GM21619 (cell line): Measurements from ENCODE around the gene KITLG.
"Not testable (repeated sequence)": the region's sequence is repeated elsewhere in the genome, so short reads cannot be mapped to it uniquely, and the experiment has no call there.

Source experiments
- ATAC-seq: cut with Tn5 transposase; IDR thresholded peaks from one replicate; pipeline ENCODE4 v1.9.1; 2021; ENCODE audit not compliant: unreplicated experiment

The KITLG gene

DNA sequence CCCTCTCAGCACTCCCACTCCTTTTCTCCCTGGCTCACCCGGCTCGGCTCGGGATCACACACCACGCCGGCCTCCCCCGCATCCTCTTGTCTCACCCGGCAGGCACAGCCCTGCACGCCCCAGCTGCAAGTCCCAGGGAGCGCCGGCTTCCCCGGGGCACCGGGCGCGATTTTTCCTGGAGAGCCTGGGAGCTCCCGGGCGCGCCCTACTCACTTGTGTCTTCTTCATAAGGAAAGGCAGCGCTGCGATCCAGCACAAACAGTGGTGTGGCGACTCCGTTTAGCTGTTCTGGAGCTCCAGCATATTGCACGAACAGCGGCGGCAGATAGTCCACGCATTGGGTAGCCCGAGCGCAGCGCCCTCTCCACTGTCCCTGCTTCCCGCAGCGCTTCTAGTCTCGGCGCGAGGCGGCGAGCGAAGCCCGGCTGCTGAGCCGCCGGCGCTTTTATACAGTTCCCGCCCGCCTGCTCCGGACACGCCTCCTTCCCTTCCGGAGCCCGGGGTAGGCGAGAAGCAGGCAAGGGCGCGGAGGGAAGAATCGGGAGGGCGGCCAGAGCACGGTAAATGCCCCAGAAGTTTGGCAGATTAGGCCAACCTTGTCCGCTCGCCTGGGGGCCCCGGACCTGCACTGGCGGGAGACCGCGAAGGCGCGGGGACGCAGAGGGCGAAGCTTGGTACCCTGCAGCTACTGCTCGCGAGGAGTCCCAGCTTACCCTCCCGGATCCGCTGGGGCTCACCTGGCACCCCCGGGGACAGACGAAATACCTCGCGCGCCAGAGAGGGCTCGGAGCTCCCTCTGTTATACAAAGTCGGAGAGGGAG, at the start of gene KITLG:
Gene KITLG (minus strand): TSS at position 421 of the 821 bp plus-strand sequence. CDS start 193 bp downstream, at position 228.
- peak; percentile 86 for ATAC-seq

DNA sequence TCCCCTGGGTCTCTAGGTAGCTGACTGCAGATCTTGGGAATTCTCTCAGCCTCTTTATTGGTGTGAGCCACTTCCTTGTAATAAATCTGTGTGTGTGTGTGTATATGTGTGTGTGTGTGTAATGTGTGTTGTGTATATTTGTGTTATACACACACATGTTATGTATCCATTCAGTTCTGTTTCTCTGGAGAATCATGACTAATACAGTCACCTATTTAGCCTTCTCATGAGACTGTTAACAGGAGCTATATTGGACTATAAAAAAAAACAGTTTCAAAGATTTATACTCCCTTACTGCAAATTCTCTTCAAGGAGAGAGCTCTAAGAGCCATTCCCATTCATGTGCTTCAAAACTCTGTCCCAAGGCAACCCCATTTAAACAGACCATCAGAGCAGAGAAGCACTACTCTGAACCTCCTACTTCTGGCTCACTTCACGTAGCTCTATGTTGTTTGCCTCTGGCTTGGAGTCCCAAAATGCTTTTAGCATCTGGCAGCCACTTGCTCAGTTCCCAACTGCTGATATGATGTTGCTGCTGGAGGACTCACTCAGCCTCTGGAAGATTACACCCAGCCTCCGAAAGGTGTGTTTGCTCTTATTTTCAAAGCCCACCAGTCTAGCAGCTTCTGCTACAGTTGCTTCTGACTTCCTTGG, 48.7 kb upstream of the KITLG start:
- ATAC-seq, result no peak

- not testable (repeated sequence) for ATAC-seq
Measured at GRCh38 chr12:88628035-88628434, 47.8 kb upstream of the KITLG start.

DNA sequence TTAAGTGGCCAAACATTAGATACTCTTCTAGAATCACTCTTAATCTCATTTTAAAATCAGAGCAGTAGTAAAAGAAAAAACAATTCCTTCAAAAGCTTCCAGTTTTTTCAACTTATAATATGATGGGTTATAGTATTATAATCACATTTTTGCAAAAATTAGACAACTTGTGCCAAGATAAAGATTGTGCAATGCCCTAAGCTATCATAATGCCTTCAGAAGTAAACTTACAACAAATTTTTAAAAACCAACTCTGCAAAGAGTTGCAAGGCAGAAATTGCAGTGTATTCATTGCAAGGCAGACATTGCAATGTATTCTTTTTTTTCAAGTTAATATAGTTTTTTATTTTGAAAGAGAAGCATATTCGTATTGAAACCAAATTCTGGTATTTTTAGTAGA, 47.2 kb upstream of the KITLG start:
- ATAC-seq, result no peak

DNA sequence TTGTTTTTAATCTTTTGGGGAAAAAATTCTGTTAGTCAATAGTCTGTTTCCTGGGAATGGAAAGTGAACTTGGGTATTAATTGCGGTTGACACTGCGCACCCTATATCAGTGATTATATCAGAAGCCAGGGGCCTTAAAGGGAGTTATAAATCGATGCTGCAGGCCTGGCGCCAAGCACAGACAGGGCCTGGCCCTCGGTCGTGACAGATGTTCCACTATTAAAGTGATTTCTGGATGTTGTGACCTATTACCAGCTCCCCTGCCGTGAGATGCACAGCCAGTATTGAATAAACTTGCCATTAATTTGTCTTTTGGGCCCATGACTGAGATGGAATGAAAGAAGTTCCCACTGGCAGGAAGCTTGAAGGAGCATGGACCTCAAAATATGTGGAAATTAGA, 45.1 kb upstream of the KITLG start:
- ATAC-seq, result no peak

GRCh38 chr12:88624911-88625310, 44.6 kb upstream of the KITLG start:
- ATAC-seq, result no peak

DNA sequence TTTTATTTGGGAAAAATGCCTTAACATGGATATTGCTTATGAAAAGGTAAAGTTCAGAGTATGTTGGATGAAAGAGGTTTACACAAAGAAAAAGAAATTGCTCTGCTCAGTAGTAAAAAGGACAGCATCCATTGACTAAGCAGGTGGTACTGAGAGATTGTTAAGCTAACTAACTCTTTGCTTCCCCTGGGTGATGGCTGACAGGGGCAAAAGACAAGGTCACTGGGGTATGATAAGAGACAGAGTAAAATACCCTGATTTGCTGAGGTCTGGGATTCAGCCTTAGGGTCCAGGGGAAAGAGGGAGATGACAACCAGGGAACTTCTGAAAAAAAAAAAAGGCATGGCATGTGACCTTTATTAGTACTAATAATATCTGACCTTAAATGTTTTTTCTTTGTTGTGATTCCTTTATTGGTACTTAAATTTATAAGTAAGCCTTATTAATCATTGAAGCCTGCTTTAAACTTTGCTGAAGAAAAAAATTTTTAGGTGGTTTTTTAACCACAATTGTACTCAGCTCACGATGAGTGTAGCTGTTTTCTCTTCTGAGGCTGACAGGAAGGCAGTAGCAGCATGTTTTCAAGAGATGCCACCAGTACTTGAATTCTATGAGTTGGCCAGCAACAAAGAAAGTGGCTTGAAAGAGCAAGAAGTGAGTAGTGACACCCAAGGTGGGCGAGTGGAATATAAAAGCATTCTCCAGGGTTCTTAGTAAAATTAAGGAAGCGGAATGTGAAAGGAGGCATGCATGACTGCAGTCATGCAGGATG, 43.7 kb upstream of the KITLG start:
- ATAC-seq, result no peak

DNA sequence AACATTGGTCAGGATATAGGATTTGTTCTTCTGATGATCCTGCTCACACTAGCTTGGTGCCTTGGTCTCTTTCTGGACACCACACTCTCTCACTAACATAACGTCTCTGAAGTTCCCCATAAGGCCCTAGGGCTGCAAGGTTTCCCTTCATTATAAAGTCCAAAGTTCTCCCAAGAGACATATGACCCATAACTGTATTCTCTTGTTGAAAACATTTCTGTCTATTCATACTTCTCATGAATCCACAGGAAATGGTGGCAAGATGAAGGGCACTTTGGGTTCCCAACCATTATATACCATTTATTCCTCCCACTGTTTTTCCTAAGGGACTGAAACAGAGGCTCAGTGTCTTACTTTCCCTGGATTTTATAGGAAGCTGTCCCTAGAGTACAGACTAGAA, 37.1 kb upstream of the KITLG start:
- no peak for ATAC-seq

DNA sequence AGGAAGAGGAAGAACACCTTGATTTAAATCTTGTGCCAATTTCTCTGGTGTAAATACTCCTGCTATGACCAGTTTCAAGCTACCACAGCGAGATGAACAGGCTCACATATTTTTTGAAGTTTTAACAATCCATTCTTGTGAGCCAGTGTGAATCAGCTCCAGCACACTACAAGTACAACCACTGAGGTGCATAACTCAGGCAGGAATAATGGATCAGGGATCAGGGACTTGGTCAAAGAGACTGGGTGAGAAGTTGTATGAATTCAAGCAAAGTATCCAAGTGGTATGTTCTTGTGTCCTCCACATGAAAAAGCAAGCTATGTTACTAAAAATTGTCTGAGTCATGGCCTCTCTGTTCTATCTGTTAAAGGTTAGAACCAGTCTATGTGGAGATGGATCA, 35.2 kb upstream of the KITLG start:
- no peak for ATAC-seq

DNA sequence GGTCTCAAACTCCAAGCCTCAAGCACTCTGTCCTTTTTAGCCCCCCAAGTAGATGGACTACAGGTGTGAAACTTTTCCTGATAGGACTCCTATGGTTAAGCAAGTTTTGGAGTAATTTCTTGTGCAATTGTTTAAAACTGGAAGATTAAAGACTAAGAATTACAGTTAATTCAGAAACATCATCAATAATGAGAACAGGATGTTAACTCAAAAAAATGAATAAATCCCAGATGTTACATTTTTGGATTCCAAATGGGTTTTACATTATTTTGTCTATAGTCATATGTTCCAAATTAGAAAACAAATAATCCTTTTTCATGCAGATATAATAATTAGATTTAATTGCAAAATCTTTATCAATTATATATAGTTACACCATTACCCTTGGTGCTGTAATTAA, 24.4 kb upstream of the KITLG start:
- no peak for ATAC-seq

- ATAC-seq, result no peak
Measured at GRCh38 chr12:88600272-88600671, 20.0 kb upstream of the KITLG start.

DNA sequence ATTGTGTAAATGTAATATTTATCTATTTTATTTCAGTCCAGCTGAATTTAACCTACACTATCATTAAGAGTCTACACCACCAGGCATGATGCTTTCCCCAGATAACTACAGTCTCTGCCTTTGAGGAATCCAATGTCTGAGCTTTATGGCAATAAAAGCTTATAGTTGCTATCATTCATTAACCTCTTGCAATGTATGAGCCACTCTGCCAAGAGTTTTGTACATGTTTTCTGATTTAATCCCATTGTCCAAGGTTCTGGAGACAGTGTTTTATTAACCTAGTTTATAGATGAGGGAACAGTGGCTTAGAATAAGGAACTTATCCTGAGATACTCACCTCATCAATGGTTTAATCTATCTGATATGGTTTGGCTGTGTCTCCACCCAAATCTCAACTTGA, 17.1 kb upstream of the KITLG start:
- no peak for ATAC-seq

DNA sequence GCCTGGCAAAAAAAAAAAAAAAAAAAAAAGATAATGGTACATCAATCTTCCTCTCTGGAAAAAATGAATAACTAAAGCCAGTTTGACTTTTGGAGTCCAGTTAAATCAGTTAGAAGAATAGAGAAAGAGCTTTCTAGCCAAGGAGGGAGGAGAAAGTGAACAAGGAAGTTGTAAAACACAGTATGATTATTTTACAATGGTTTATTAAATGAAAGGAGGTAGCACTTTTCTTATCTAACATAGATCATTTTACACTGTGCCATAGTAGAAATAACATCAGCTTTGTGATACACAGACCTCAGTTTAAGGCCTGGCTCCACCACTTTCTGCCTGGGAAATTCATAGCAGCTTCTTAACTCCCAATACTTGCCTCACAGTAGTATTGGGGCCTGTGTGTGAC, 15.4 kb upstream of the KITLG start:
- ATAC-seq, result no peak

- no peak for ATAC-seq
Measured at GRCh38 chr12:88594780-88595179, 14.5 kb upstream of the KITLG start.

GRCh38 chr12:88591343-88591742, 11.1 kb upstream of the KITLG start:
- no peak for ATAC-seq

- no peak for ATAC-seq
Measured at GRCh38 chr12:88590851-88591250, 10.6 kb upstream of the KITLG start.

DNA sequence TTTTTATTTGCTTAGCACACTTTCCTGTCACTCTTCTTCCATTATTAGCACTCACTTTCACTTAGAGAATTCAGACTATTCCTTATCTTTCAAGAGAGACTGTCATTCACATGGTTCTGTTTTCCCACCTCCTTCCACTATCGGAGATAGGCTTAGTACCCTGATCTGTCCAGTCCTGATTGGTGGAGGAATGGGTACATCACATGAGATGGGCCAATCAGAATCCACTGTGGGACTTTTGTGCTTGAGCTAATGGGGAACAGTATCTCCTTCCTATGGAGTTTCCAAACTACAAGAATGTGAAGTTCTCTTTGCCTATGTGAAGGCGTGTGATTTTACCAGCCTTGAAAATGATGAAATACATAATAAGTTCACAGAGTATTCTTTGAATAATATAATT, 4.8 kb upstream of the KITLG start:
- ATAC-seq, result no peak

- no peak for ATAC-seq
Measured at GRCh38 chr12:88579601-88580050, 645 bp downstream of the KITLG start.

GRCh38 chr12:88579161-88579517, 1.1 kb downstream of the KITLG start:
- ATAC-seq, result no peak

GRCh38 chr12:88578276-88579160, 1.8 kb downstream of the KITLG start:
- no peak for ATAC-seq

GRCh38 chr12:88577537-88577936, 2.7 kb downstream of the KITLG start:
- ATAC-seq, result no peak
